Measurements from ENCODE around the gene MEIOSIN.

The MEIOSIN gene

GRCh38 chr19:45804140-45804958, 71.1 kb downstream of the MEIOSIN start:
- FAIRE-seq, result no peak

GRCh38 chr19:45804959-45805230, 71.7 kb downstream of the MEIOSIN start:
- FAIRE-seq, result no peak

DNA sequence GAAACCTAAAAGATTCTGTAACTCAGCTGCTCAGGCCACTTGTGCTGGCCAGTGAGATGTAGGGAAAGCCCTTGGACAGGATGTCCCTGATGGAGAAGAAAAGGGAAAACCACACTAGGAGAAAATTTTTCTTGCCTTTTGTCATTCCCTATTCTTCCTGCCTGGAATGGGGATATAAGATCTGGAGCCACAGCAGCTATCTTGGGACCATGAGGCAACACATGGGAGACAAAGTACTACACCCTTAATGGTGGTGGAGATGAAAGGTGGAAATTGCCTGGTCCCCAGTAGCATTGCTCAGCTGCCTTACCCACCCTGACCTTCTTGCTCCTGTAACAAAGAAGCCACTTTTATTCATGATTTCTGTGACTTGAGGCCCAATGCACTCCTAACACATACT, 72.5 kb downstream of the MEIOSIN start:
- FAIRE-seq, result no peak

DNA sequence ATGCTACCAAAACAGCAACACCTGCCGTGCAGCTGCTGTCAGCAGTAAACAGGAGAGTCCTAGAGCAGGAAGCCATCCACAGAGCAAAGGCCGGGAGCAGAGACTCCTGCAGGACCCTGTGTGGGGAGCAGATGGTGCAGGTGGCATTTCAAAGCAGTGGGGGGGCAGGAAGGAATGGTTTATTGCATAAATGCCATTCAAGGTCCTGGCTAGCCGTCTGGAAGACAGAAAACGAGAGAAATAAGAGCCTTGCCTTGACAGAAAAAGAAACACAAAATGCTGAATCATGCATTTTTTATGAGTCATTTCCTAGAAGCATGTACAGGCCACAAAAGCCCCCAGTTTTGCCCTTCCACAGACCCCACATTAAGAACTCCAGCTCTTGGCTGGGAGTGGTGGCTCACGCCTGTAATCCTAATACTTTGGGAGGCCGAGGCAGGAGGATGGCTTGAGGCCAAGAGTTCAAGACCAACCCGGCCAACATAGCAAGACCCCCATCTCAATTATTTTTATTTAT, 76.5 kb downstream of the MEIOSIN start:
- FAIRE-seq, result no peak

GRCh38 chr19:45812297-45812696, 79.1 kb downstream of the MEIOSIN start:
- no peak for FAIRE-seq
